NOMO-1 treated with DMSO at 0.1 percent for 48 hours (cell line): ENCODE results near the gene TSLP.
A peak's percentile ranks its signal among the peaks of the same experiment; 100 is the strongest.

Experiments
- DNase-seq: peaks from one replicate; lab custom pipeline; 2025; ENCODE audit not compliant: unreplicated experiment; lab: John Stamatoyannopoulos, UW

TSLP gene

DNA sequence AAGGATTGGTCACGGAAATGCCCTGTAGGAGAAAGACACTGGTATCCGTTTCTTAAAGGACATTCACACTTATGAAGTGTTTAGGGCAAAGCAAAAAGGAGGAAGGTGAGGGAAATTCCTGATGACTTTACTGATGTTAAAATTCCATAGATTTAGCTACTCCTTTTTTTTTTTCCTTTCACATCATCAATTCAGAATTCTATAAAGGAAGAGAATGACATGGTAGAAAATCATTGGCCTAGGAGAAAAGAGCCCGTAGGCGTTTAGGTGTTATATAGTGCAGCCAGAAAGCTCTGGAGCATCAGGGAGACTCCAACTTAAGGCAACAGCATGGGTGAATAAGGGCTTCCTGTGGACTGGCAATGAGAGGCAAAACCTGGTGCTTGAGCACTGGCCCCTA lies at the start of gene TSLP:
Gene TSLP (plus strand): TSS at position 301 of the 400 bp plus-strand sequence. CDS start 178 bp downstream, outside the sequence.
- DNase-seq, result no peak

DNA sequence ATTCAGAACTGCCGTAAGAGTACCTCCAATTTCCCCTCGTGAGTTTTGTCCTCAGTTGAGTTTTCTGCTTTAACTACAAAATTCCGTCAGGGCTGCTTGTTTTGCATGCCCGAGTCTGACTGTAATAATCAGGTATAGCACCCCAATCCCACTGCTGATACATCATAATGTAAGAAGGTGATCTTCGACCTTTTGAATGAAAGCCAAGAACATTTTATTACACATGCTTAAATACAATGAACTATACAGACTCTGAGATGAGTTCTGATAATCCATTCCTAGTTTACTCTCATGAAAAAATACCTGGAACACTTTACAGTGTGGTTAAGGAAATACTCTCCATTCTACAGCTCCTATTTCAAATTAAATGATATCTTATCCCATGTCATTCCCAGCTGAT lies 49.2 kb upstream of the TSLP start:
- no peak for DNase-seq

DNA sequence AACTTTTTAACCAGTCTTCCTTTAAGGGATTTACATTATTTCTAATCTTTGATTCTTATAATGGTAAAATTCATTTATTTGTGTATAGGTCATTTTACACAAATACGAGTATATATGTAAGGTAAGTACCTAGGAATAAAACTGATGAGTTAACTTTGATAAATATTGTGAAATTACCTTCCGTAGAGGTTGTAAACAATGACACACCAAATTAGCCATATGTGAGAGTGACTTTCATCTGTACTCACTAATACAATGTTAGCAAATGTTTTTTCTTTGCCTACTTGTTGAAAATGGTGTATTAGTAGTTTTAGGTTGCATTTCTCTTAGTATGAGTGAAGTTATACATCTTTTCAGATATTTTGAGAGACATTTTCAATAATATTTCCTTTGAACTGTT lies 42.6 kb upstream of the TSLP start:
- no peak for DNase-seq

DNA sequence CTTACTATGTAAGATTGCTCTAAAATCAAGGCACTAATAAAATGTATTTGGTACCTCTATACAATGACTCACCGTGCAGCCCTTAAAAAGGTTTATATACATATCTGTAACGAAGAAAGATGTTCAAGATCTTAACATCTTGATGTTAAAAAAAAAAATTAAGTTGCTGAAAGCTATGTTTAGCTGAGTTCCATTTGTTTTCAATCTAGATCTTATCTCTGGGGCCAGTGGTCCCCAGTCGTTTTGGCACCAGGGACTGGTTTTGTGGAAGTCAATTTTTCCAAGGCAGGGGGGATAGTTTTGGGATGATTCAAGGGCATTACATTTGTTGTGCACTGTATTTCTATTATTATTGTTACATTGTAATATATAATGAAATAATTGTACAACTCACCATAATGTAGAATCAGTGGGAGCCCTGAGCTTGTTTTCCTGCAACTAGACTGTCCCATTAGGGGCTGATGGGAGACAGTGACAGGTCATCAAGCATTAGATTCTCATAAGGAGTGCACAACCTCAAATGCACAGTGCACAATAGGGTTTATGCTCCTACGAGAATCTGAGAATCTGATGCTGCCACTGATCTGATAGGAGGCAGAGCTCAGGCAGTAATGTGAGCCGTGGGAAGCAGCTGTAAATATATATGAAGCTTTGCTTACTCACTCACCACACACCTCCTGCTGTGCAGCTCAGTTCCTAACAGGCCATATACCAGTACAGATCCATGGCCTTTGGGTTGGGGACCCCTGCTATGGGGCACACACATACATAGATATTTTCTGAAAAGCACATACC lies 27.6 kb upstream of the TSLP start:
- no peak for DNase-seq

DNA sequence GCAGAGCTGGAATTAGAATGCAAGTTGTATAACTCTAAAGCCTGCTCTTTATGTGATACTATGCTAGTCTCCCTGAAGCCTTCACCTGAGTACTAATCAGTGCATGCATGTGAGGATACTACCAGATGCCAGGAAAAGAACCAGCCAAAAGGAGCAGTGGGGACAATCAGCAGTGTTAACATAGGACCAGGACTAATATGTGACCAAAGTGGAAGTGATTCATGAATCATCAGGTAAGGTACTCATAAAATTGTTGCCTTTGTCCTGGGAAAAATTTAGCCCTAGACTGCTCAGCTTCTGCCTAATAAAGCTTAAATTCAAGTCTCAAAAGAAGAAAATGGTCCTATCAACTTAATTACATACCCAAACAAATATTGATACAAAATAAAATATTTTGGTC lies 13.4 kb upstream of the TSLP start:
- no peak for DNase-seq

DNA sequence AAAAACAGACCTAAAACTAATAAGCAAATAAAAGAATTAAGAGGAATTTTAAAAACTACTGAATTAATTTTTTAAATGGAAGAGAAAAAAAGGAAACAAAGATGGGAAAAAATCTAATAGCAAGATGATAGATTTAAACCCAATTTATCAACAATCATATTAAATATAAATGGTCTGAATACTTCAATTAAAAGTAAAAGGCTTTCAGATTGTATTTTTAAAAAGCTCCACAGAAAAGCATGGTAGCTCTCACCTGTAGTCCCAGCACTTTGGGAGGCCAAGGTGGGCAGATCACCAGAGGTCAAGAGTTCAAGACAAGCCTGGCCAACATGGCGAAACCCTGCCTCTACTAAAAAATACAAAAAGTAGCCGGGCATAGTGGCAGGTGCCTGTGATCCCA lies 11.3 kb upstream of the TSLP start:
- DNase-seq, result no peak

DNA sequence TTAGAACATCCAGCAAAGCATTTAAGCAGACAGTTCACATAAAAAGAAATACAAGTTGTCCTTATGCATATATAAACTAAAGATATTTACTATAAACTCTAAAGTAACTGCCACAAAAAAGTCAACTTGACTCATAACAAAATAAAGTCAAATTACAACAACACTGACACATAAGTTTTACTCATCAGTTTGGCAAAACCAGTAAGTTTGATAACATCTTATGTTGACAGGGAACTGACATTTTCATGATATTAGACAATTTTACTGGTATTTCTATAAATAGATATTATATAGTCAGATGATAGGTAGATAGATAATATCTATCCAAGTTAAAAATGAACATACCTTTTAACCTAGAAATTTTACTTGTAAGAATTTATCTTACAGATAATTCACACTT lies 9.9 kb upstream of the TSLP start:
- DNase-seq, result no peak

DNA sequence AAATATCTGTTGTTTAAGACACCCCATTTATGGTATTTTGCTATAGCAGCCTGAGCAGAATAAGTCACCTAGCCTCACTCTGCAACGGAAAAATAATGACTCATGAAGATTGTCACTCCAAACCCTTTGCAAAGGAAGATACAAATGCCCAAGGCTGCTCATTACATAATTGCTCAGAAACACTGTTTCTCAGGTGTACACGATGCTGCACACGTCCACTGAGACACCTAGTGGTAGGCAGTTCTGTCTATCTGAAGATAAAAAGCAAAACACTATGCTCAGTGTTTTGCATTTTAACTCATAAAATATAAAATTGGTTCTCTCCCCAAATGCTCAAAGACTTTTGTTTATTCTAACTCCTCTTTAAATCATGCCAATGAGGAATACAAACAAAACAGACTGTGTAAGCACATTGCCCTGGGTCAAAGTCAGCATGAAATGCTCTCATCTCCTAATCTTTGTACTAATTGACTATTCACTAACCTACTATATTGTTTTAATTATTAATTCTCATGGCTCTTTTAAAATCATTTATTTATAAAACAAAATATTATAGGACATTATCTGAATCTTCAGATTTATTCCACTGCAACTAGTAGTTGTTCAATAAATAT lies 7.7 kb upstream of the TSLP start:
- peak; percentile 29 for DNase-seq

DNA sequence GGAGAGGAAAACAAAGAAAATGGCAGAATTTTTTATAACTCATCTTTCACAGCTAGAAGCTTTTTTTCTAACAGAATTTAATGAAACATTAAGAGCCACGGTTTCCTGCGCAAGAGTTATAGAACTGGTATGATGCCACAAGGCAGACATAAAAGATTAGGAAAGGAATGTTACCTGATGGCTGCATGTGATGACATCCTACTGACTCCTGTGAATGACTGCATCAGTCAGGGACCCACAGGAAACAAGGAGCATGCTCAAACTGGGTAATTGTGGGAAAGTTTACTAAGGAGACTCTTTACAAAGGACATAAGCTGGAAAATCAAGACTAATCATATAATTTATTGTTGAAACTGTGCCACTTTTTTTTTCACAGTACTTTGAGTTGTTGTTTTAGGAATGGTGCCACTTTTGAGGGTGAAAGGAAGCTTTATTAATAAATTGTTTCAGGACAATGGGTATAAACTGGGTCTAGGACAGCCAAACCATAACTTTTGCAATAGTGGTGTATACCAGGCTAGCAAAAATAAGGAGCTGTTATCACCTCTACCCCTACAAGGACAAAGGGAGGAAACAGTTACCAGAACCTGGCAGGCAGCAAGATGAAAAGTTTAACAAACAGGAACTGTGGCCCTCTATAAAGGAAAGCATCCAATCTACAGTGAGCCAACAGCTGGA lies 5.1 kb upstream of the TSLP start:
- no peak for DNase-seq

DNA sequence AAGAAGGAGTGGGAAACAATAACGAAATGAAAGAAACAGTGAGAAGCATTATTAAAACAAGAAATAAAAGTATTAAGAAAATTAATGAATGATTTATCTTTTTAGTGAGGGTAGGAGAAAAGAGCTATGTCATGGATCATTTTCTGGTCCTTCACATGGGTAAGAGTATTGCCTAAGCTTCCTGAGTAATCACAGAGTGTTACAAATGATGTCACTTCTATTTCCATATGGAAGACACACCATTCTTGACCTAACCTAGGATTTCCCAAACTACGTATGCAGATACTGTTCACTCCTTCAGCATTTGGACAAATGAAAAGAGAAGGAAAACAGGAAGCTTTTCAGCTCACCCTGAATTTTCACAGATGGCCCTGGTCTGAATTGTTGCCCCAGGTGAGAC lies 3.3 kb upstream of the TSLP start:
- no peak for DNase-seq

DNA sequence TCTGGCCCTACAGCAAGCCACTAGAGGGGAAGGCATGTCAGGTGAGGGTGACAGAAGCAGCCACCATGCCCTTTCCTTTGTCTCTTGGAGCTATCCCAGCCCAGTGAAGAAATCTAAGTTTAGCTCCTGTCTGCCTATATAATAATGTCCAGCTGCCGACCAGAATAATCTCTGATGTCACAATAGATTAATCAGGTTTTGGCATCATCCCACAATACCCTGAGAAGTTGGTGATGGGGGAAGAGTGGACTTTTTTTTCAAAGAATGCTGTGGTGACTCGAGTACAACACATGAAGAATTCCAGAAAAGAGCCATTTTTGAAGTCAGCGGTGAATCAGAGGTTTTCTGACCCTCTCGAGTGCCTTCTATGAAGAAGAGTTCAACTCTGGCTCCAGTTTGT lies 1.7 kb upstream of the TSLP start:
- DNase-seq, result no peak

DNA sequence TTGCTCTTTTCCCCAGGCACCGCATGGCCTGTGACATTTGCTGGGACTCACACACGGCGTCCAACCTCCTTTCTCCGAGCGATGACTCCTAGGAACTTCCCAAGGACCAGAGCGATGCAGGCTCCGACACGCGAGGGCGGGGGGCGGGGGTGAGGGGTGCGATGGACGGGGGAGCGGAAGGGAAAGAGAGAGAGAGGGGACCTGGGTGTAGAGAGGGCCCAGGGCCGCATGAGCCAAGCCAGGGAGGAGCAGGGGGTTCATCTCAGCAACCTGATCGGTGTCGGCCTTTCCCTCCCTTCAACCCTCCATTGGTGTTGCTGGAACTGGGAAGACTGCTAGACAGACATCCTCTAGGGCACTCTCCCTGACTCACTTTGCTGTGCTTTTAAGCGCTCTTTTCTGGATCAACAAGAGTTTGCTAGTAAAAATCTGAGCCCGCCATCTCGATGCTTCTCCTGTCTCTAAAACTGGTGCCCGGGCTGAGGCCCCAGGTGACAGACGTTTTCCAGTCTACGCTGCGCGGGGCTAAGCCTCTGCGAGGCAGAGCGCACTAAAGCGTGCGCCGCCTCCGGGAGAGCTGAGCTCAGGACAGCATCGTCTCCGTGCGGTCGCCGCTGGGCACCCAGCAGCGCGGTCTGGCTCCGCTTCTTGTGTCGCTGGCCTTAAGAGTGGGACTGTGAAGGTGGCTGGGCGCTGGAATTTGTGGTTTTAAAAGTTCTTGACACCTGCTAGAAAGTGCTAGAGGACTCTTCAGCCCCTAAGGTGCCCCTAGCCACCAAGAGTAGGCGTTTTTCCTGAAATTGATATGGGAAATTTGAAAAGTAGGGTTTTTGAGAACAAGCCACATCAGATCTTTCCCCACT lies 1.0 kb upstream of the TSLP start:
- no peak for DNase-seq

DNA sequence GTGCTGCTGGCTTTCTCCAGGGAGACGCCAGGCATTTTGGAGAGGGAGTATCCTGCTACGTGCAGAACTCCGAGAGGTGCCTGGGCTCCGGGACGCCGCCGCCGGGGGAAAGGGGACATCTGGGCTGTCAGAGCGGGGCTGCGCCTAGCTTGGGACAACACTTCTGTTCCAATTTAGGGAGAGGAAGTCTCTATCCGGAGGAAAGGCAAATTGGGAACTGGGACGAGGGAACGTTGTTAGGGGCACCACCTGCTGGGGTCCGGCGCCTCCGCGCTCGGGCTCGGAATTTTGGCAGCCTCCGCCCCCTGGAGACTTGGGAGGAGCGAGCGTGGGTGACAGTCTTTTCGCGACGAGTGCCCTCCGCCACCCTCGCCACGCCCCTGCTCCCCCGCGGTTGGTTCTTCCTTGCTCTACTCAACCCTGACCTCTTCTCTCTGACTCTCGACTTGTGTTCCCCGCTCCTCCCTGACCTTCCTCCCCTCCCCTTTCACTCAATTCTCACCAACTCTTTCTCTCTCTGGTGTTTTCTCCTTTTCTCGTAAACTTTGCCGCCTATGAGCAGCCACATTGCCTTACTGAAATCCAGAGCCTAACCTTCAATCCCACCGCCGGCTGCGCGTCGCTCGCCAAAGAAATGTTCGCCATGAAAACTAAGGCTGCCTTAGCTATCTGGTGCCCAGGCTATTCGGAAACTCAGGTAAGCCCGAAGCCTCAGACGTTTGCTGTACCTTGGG lies 1.6 kb downstream of the TSLP start:
- peak; percentile 90 for DNase-seq

DNA sequence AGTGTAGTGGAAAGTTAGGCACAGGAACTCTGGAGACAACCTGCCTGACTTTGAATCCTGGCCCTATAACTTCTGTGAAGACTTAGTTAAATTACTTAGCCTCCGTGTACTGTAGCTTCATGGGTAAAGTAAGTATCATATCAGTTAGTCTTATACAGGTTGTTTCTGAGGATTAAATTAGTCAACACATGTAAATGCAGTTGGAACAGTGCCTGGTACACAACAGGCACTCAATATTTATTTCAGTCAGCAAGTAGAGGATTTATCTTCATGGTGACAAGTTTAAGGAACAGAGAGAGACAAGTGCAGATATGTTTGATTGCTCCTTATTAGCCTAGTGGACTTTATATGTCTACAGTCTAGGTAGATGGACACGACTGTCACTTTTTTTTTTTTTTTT lies 2.7 kb downstream of the TSLP start:
- DNase-seq, result no peak

DNA sequence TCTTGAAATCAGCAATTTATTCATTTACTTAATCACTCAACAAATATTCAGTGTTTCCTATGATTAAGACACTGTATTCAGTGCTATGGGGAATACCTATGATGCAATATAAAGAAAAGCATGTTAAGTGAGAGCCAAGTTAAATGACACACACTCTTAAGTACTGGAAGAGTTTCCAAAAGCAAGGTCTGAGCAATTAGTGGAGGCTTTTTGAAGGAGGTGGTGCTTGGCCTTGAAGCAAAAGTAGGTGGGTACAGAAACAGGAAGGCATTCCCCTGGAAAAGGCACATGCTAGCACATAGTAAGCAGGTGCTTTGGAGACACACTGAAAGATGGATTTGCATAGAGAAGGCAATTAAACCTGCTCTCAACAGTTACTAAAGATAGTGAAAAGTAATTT lies 4.0 kb downstream of the TSLP start:
- peak; percentile 45 for DNase-seq

DNA sequence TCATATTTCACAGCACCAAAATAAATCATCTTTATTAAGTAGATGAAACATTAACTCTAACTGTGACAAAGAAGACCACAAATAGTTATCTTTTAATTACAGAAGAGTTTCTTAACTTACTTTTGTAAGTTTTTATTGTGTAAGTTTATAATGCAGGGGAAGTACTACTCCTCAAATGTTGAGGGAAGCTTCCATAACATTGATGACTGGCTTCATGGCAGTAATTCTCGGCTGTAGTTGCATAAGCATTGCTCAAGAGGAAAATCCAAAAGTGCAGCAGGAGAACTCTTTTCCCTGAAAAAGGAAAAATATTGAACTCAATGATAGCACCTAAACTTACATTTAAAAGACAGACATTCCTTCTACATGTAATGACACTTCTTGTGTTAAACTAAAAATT lies 4.6 kb downstream of the TSLP start:
- DNase-seq, result peak; percentile 78

DNA sequence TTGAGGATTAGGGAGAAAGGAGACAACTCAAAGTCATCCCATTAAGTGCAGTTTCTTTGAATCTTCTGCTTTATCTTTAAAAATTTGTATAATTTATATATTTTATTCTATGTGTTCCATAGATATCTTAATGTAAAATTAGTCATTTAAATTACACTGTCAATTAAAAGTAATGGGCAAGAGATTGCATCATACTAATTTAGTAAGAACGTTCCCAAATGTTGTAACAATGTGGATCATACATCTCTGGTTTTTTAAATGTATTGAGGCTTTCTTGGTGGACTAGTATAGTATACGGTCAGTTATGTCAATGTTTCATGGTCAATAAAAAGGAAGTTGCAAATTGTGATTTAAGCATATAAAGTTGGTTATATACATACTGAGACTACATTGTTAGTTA lies 6.2 kb downstream of the TSLP start:
- DNase-seq, result peak; percentile 42

DNA sequence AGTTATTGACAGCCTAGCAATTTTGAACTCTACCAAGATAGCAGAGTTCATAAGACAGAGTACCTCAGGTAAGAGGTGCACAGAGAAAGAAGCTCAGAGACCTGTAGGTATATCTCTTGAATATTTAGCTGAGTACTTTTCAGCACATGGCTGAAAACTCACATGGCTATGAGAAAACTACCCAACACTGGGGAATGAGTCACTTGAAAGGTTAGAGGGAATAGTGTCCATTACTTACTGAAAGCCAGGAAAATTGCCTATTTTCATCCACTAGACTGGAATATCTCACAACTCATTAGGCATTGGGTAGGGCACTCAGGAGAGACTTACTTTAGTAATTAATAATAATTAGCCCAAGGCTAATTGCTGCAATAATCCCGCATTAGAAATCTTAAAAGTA lies 8.3 kb downstream of the TSLP start:
- no peak for DNase-seq

DNA sequence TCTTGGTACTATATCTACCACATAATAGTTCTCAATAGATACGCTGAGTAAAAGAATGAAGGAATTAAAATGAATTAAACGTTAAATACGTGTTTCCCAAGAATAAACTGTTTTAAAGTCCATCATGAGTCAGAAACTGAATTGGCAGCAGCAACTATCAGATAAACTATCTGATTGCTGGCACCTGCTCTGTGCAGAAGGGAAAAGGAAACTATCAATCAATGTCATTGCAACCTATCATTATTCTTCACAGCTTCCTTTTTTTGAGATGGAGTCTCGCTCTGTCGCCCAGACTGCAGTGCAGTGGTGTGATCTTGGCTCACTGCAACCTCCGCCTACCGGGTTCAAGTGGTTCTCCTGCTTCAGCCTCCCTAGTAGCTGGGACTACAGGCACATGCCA lies 11.8 kb downstream of the TSLP start:
- DNase-seq, result peak; percentile 92

DNA sequence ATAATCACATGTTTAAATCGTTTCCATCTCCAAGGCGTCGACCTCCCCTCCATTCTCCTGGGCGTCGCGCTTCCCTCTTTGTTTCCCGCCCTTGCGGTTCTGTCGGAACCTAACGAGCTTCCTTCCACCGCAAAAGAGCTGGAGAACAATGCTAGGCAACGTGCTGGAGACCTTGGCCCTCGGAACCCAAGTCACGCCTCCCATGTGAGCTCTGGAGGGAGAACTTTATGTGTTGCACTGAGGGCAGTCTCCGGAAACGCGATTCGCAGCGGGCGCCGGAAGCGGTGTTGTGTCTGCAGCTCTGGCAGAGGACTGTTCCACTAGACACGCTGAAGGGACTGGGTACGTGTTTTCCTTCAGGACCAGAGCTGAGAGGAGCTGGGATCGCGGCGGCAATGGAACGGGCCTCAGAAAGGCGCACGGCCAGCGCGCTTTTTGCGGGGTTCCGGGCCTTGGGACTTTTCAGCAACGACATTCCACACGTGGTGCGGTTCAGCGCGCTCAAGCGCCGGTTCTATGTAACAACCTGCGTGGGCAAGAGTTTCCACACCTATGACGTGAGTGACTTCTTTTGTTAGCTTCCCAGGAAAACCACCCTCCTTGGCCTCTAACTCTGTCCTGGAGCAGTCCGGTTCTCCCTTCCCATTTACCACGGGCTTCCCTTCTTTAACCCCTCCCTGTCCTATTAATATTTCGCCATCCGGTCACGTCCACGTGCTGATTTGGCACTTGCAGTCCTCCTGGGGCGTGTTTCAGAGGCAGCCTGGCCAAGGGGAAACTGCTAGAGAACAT lies 20.7 kb downstream of the TSLP start, which contains the start of gene WDR36:
Gene WDR36 (plus strand): TSS at position 287 of the 792 bp plus-strand sequence. CDS start 109 bp downstream, at position 396.
- peak; percentile 86 for DNase-seq
